Naive thymus-derived CD4-positive, alpha-beta T cell (primary cell): ENCODE measurements around the gene RASGRF1. TPM values are rescaled to one million over a fixed set of nuclear protein-coding genes. Genes with fewer than 3 reads are reported as not detected.
"Not testable (repeated sequence)": the region's sequence is repeated elsewhere in the genome, so short reads cannot be mapped to it uniquely, and the experiment has no call there.

Experiments used
- ATAC-seq: fragments of 150-1000 bp; cut with Tn5 transposase; 2 replicates; pipeline ENCODE4 v1.10.0; 2021; ENCODE audit warnings: mild to moderate bottlenecking, moderate library complexity
- CTCF ChIA-PET: fragments of 350-600 bp; sonication (Branson Sonifier 250); formaldehyde crosslinking; loops from one replicate; lab custom pipeline; 2021; ENCODE audit warnings: antibody characterized with exemption; lab: Charles Lee
- POLR2A ChIA-PET: fragments of 350-600 bp; sonication (Branson Sonifier 250); formaldehyde crosslinking; loops from one replicate; lab custom pipeline; 2021; ENCODE audit warnings: antibody characterized with exemption, inconsistent platforms; lab: Charles Lee
- DNase-seq, 9 donors: peaks; one replicate each; pipeline versions ENCODE4 v3.0.0 to v3.0.0-alpha.2; 2020 to 2022; ENCODE audit warnings: mixed read lengths in 1 of 9
- H3K27ac ChIP-seq: one replicate; pipeline ENCODE4 v1.7.0; 2013; ENCODE audit warnings: mild to moderate bottlenecking, low read depth, low read length, moderate library complexity
- H3K27me3 ChIP-seq, 2 donors: one replicate each; pipeline ENCODE4 v1.7.0; 2013; ENCODE audit warnings: low read length in 2 of 2, mild to moderate bottlenecking in 2 of 2, moderate library complexity in 2 of 2; ENCODE audit not compliant: control insufficient read depth in 2 of 2, insufficient read depth in 2 of 2
- H3K36me3 ChIP-seq, 3 experiments: 1 replicate in 2 of 3; 2 replicates in 1 of 3; pipeline ENCODE4 v1.7.0; 2013; ENCODE audit warnings: low read length in 3 of 3, mild to moderate bottlenecking in 3 of 3, moderate library complexity in 1 of 3; ENCODE audit not compliant: insufficient read depth in 3 of 3, control insufficient read depth in 2 of 3
- H3K4me1 ChIP-seq, 2 donors: one replicate each; pipeline ENCODE4 v1.7.0; 2013; ENCODE audit warnings: low read length in 2 of 2, mild to moderate bottlenecking in 2 of 2, moderate library complexity in 1 of 2; ENCODE audit not compliant: control insufficient read depth in 2 of 2, insufficient read depth in 2 of 2
- H3K4me3 ChIP-seq: 2 replicates; pipeline ENCODE4 v1.7.0; 2013; ENCODE audit warnings: mild to moderate bottlenecking, low read length
- H3K9me3 ChIP-seq, 3 experiments: 1 replicate in 2 of 3; 2 replicates in 1 of 3; pipeline ENCODE4 v1.7.0; 2013; ENCODE audit warnings: low read length in 3 of 3; ENCODE audit not compliant: control insufficient read depth in 2 of 3
- H3K27ac Mint-ChIP-seq, 9 donors: one replicate each; pipeline ENCODE4 v1.8.0; 2020 to 2022; ENCODE audit warnings: mixed read lengths in 9 of 9, mild to moderate bottlenecking in 8 of 9, moderate library complexity in 5 of 9, inconsistent platforms in 2 of 9
- H3K27me3 Mint-ChIP-seq, 5 donors: one replicate each; pipeline ENCODE4 v1.8.0; 2021 to 2022; ENCODE audit warnings: mixed read lengths in 5 of 5, mild to moderate bottlenecking in 1 of 5
- H3K36me3 Mint-ChIP-seq, 5 donors: one replicate each; pipeline ENCODE4 v1.8.0; 2020 to 2022; ENCODE audit warnings: mixed read lengths in 5 of 5, mild to moderate bottlenecking in 3 of 5, inconsistent platforms in 1 of 5
- H3K4me1 Mint-ChIP-seq, 7 donors: one replicate each; pipeline ENCODE4 v1.8.0; 2020 to 2022; ENCODE audit warnings: mixed read lengths in 7 of 7, mild to moderate bottlenecking in 3 of 7, inconsistent platforms in 1 of 7
- H3K4me3 Mint-ChIP-seq, 10 donors: one replicate each; pipeline ENCODE4 v1.8.0; 2020 to 2022; ENCODE audit warnings: mild to moderate bottlenecking in 10 of 10, mixed read lengths in 10 of 10, moderate library complexity in 6 of 10, inconsistent platforms in 2 of 10
- H3K9me3 Mint-ChIP-seq, 11 donors: one replicate each; pipeline ENCODE4 v1.8.0; 2020 to 2022; ENCODE audit warnings: mixed read lengths in 11 of 11, mild to moderate bottlenecking in 4 of 11, inconsistent platforms in 1 of 11, moderate library complexity in 1 of 11
- intact Hi-C, 2 donors: fragments of 100-400 bp; cut with micrococcal nuclease; formaldehyde crosslinking; loops; one replicate each; pipeline ENCODE4 v1.15.1; 2023
- polyA plus RNA-seq, 2 donors: library from polyadenylated mRNA; unstranded; fragments of 300-500 nt; fragmentation: Illumina TruSeq; gene quantifications; one replicate each; pipeline ENCODE4 v1.2.3, GENCODE V29; 2021
- total RNA-seq, 6 experiments: library from RNA in 5 of 6; stranded (reverse) in 5 of 6; gene quantifications; 1 replicate in 5 of 6; 2 replicates in 1 of 6; pipeline ENCODE4 v1.2.3 and lab custom pipeline; 2021 to 2026

RASGRF1 gene
- total and polyA plus RNA-seq, 7 experiments from 2014 or later = 0.07 to 0.10 TPM; not detected in 5

DNA sequence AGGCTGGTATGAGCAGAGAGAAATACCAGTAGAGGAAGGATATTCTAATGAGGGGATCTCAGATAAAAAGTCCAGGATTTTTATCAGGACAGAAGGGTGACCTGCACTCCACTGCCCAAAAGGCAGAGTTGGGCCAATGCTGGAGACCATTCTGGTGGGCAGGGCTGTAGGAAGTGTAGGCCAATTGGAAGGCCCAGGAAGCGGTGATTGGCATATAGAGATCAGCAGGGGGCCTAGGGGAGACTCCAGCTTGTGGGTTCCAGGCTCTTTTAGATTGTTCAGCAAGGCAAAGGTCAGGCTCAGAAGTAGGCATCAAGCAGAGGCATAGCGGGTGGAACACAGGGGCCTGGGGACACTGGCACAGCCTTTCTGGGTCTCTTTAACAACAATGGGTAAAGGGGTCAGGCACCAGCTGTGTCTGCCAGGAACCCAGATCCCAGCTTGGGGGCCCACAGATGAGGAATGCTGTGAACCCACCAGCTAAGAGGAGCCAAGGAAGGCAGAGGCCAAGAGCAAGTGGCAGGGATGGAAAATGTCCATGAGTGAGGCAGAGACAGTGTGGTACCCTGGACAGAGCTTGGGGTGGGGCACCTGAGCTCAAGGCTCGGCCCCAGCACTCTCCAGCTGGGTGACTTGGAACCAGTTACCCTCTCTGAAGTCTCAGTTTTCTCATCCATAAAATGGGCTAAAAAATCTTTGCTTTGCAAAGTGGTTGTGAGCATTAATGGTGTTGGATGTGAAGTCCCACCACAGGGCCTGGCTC is 27.0 kb upstream of the RASGRF1 start:
- POLR2A ChIA-PET = no interaction called here
- DNase-seq (no peak), ATAC-seq (no peak)
- Mint-ChIP-seq H3K4me1 (no peaks in the 10 kb centered on the region), H3K36me3 (no peaks in the 10 kb centered on the region), H3K9me3 (peaks cover 0 to 1% (median 0%) of the 10 kb centered on the region in 11 donors), H3K27me3 (peaks cover 2 to 22% (median 16%) of the 10 kb centered on the region in 5 donors), H3K27ac (no peak overlapping the region), H3K4me3 (no peak overlapping the region)
- Histone ChIP-seq H3K27me3 (no peaks in the 10 kb centered on the region), H3K27ac (no peak overlapping the region), H3K9me3 (peaks cover 0 to 5% (median 0%) of the 10 kb centered on the region in 3 experiments), H3K4me1 (no peaks in the 10 kb centered on the region), H3K36me3 (no peaks in the 10 kb centered on the region), H3K4me3 (no peak overlapping the region)
- CTCF ChIA-PET = no interaction called here
- intact Hi-C loops = no loop called here

DNA sequence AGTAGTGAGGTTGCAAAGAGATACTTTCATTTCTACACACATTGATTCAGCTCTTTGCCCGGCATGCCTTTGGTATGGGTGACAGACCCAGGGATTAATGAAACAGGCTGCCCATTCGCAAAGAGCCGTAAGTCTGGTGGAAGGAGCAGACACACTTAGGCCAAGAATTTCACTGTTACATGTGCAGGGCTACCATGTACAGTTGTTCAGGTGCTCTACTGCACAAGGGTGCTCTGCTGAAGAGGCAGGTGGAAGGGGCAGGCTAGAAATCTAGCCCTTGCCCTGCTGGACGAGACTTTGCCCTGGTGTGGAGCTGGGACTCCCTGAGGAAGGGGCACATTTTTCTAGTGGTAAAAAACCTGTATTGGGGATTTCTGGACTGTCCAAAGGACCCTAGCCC is 26.2 kb upstream of the RASGRF1 start:
- no peak overlapping the region for H3K4me3 ChIP-seq
- Mint-ChIP-seq H3K4me3 (no peak overlapping the region), H3K27ac (no peak overlapping the region), H3K36me3 (no peaks in the 10 kb centered on the region), H3K27me3 (peaks cover 5 to 26% (median 21%) of the 10 kb centered on the region in 5 donors), H3K9me3 (peaks cover 0 to 1% (median 0%) of the 10 kb centered on the region in 11 donors), H3K4me1 (no peaks in the 10 kb centered on the region)
- intact Hi-C loops = no loop called here
- no peaks in the 10 kb centered on the region for H3K27me3 ChIP-seq
- H3K4me1 ChIP-seq = no peaks in the 10 kb centered on the region
- ChIA-PET CTCF (no interaction called here), POLR2A (no interaction called here)
- no peaks in the 10 kb centered on the region for H3K36me3 ChIP-seq
- DNase-seq (no peak), ATAC-seq (no peak)
- H3K27ac ChIP-seq = no peak overlapping the region
- H3K9me3 ChIP-seq = peaks cover 0 to 5% (median 0%) of the 10 kb centered on the region in 3 experiments

DNA sequence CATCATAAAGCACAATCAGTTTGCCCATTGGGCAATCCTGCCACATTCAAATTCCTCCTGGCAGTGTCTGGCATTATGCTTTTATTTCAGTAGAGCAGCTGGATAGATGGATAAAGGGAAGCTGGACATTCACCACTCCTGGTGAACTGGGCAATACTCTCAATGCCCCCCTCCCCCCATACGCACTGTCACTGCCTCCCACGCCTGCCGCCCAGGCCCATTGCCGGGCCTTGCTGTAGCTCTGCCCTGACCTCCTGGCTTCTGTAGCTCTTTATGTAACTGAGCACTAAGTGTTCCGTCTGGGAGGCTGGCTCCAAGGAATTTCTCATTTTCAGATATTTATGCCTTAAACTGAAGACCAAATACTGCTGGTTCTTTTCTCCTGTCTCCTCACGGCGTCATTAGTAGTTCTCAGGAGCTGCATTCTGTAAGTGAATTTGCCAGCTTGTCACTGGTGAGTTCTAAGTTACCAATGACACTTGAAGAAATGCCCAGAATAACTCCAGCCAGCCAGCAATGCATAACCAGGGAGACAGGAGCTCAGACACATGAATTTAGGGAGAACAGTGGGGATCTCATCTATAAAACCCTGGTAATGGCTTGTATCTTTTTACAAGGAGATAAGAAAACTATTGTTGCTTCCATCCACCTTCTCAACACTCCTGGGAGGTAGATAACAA is 25.5 kb upstream of the RASGRF1 start:
- Mint-ChIP-seq H3K4me1 (no peaks in the 10 kb centered on the region), H3K27me3 (peaks cover 8 to 28% (median 21%) of the 10 kb centered on the region in 5 donors), H3K27ac (no peak overlapping the region), H3K9me3 (peaks cover 0 to 1% (median 0%) of the 10 kb centered on the region in 11 donors), H3K4me3 (no peak overlapping the region), H3K36me3 (no peaks in the 10 kb centered on the region)
- DNase-seq = no peak
- no peak for ATAC-seq
- POLR2A ChIA-PET = no interaction called here
- Histone ChIP-seq H3K9me3 (peaks cover 0 to 5% (median 0%) of the 10 kb centered on the region in 3 experiments), H3K4me3 (no peak overlapping the region), H3K27ac (no peak overlapping the region), H3K27me3 (no peaks in the 10 kb centered on the region), H3K4me1 (no peaks in the 10 kb centered on the region), H3K36me3 (no peaks in the 10 kb centered on the region)
- CTCF ChIA-PET = no interaction called here
- intact Hi-C loops = no loop called here

DNA sequence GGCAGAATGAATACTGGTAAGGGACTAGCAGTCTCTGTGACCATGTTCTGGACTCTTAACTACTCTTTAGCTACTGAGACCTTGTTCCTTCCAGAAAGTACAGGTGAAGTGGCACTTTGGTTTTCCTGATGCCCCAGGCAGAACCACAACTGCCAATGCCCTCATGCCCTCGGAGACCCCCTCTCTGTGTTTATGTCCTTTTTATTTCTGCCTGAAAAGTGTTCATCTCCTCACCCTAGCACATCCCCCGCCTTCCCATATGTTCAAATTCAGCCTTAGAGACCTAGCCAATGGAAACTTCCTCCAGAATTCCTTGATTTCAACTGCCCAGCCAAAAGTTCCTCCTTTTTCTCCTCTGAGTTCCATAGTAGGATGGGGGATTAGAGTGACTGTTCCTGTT is 23.3 kb upstream of the RASGRF1 start:
- no peak overlapping the region for H3K4me3 Mint-ChIP-seq
- Histone ChIP-seq H3K9me3 (peaks cover 0 to 5% (median 0%) of the 10 kb centered on the region in 3 experiments), H3K27ac (no peak overlapping the region), H3K27me3 (no peaks in the 10 kb centered on the region), H3K4me3 (no peak overlapping the region), H3K36me3 (no peaks in the 10 kb centered on the region), H3K4me1 (no peaks in the 10 kb centered on the region)
- DNase-seq (no peak), ATAC-seq (no peak)
- POLR2A ChIA-PET = no interaction called here
- no peak overlapping the region for H3K27ac Mint-ChIP-seq
- no peaks in the 10 kb centered on the region for H3K4me1 Mint-ChIP-seq
- peaks cover 0 to 5% (median 0%) of the 10 kb centered on the region in 11 donors for H3K9me3 Mint-ChIP-seq
- intact Hi-C loops = no loop called here
- peaks cover 19 to 41% (median 34%) of the 10 kb centered on the region in 5 donors for H3K27me3 Mint-ChIP-seq
- CTCF ChIA-PET = no interaction called here
- H3K36me3 Mint-ChIP-seq = no peaks in the 10 kb centered on the region

DNA sequence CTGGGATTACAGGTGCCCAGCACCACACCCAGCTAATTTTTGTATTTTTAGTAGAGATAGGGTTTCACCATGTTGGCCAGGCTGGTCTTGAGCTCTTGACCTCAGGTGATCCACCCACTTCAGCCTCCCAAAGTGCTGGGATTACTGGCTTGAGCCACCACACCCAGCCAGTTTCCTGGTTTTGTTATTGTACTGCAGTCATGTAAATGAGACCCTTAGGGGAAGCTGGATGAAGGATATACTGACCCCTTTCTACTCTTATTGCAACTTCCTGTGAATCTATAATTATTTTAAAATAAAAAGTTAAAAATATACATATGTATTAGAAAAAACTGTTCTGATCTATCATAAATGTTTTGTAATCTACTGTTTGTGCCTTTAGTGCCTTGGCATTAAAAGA is 20.8 kb upstream of the RASGRF1 start:
- POLR2A ChIA-PET, H3K4me3 ChIP-seq, H3K27ac ChIP-seq, H3K9me3 ChIP-seq, H3K27ac Mint-ChIP-seq, H3K4me1 ChIP-seq, CTCF ChIA-PET, intact Hi-C loops, H3K36me3 Mint-ChIP-seq, H3K4me1 Mint-ChIP-seq, DNase-seq, H3K36me3 ChIP-seq, H3K27me3 ChIP-seq, H3K4me3 Mint-ChIP-seq, H3K9me3 Mint-ChIP-seq, ATAC-seq: not testable (repeated sequence)
- H3K27me3 Mint-ChIP-seq = peaks cover 28 to 53% (median 47%) of the 10 kb centered on the region in 5 donors

DNA sequence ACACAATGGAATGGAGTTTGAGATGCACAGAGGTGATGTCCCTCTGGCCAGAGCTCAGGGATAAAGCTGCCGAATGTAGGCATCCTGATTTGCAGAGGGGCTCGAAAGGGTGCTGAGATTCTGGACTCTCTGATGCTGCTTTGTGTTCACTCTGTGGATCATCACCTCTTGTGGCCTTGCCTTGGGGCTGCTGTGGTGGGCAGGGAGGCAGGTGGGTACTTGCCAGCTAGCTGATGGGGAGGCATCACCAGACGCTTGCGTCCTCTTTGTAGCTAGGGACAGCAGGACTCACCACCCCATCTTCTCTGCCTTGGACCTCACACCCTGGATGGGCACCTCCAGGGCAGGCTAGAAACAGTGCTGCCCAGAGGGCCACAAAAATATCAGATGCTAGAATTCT is 14.6 kb upstream of the RASGRF1 start:
- Histone ChIP-seq H3K36me3 (no peaks in the 10 kb centered on the region), H3K27ac (no peak overlapping the region), H3K9me3 (no peaks in the 10 kb centered on the region), H3K4me3 (no peak overlapping the region), H3K4me1 (no peaks in the 10 kb centered on the region), H3K27me3 (no peaks in the 10 kb centered on the region)
- peaks cover 0 to 3% (median 0%) of the 10 kb centered on the region in 11 donors for H3K9me3 Mint-ChIP-seq
- ChIA-PET POLR2A (no interaction called here), CTCF (no interaction called here)
- intact Hi-C loops = no loop called here
- peaks cover 25 to 70% (median 67%) of the 10 kb centered on the region in 5 donors for H3K27me3 Mint-ChIP-seq
- DNase-seq = no peak
- H3K4me1 Mint-ChIP-seq = peaks cover 0 to 3% (median 0%) of the 10 kb centered on the region in 7 donors
- no peak overlapping the region for H3K4me3 Mint-ChIP-seq
- no peaks in the 10 kb centered on the region for H3K36me3 Mint-ChIP-seq
- ATAC-seq = no peak
- no peak overlapping the region for H3K27ac Mint-ChIP-seq
